Measurements from ENCODE around the gene NFYB.

DNA sequence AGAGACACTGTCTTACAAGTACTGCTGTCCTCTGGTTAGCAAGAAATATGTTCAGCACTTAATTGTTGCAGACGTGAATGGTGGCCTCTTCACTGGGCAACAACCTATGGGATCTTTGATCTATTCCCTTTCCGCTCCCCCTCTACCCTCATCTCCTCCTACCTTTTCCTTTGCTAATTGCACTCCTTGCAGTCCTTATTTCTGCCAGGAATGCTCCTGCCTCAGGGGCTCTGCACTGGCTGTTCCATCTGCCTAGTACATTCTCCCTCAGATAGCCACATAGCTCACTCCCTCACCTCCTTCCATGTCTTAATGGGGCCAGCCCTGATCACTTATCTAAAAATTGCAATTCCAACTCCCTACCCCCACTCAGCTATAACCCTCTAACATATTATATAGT is 4.5 kb upstream of the NFYB start:
- TF ChIP-seq, protein P1, sequence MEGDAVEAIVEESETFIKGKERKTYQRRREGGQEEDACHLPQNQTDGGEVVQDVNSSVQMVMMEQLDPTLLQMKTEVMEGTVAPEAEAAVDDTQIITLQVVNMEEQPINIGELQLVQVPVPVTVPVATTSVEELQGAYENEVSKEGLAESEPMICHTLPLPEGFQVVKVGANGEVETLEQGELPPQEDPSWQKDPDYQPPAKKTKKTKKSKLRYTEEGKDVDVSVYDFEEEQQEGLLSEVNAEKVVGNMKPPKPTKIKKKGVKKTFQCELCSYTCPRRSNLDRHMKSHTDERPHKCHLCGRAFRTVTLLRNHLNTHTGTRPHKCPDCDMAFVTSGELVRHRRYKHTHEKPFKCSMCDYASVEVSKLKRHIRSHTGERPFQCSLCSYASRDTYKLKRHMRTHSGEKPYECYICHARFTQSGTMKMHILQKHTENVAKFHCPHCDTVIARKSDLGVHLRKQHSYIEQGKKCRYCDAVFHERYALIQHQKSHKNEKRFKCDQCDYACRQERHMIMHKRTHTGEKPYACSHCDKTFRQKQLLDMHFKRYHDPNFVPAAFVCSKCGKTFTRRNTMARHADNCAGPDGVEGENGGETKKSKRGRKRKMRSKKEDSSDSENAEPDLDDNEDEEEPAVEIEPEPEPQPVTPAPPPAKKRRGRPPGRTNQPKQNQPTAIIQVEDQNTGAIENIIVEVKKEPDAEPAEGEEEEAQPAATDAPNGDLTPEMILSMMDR (IDR thresholded peaks at IDR 0.05; ENCODE audit: insufficient read depth, low read length) = no peak
- TF ChIP-seq SPI1 (IDR thresholded peaks at IDR 0.05; ENCODE audit: borderline replicate concordance, low read depth) (no peak), POLR2AphosphoS5 (IDR thresholded peaks at IDR 0.05; ENCODE audit: low read depth) (no peak), GABPA (IDR thresholded peaks at IDR 0.05; ENCODE audit: low read depth) (no peak)
- TF ChIP-seq, protein P2, sequence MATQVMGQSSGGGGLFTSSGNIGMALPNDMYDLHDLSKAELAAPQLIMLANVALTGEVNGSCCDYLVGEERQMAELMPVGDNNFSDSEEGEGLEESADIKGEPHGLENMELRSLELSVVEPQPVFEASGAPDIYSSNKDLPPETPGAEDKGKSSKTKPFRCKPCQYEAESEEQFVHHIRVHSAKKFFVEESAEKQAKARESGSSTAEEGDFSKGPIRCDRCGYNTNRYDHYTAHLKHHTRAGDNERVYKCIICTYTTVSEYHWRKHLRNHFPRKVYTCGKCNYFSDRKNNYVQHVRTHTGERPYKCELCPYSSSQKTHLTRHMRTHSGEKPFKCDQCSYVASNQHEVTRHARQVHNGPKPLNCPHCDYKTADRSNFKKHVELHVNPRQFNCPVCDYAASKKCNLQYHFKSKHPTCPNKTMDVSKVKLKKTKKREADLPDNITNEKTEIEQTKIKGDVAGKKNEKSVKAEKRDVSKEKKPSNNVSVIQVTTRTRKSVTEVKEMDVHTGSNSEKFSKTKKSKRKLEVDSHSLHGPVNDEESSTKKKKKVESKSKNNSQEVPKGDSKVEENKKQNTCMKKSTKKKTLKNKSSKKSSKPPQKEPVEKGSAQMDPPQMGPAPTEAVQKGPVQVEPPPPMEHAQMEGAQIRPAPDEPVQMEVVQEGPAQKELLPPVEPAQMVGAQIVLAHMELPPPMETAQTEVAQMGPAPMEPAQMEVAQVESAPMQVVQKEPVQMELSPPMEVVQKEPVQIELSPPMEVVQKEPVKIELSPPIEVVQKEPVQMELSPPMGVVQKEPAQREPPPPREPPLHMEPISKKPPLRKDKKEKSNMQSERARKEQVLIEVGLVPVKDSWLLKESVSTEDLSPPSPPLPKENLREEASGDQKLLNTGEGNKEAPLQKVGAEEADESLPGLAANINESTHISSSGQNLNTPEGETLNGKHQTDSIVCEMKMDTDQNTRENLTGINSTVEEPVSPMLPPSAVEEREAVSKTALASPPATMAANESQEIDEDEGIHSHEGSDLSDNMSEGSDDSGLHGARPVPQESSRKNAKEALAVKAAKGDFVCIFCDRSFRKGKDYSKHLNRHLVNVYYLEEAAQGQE (IDR thresholded peaks at IDR 0.05; ENCODE audit: insufficient replicate concordance, low read depth) = no peak

Measured in HL-60 (cell line).